GM18867 (cell line): Measurements from ENCODE around the gene HAO2.
A peak's percentile ranks its signal among the peaks of the same experiment; 100 is the strongest.
"Not testable (repeated sequence)": the region's sequence is repeated elsewhere in the genome, so short reads cannot be mapped to it uniquely, and the experiment has no call there.

Experiments
- ATAC-seq: cut with Tn5 transposase; IDR thresholded peaks from one replicate; pipeline ENCODE4 v1.9.1; 2021; ENCODE audit warnings: mild to moderate bottlenecking, moderate library complexity; ENCODE audit not compliant: unreplicated experiment

Gene HAO2

GRCh38 chr1:119341372-119341947, 27.1 kb upstream of the HAO2 start:
- no peak for ATAC-seq

GRCh38 chr1:119345398-119345797, 23.2 kb upstream of the HAO2 start:
- no peak for ATAC-seq

- peak; percentile 81 for ATAC-seq
Observed at GRCh38 chr1:119347858-119348257, 20.7 kb upstream of the HAO2 start.

- ATAC-seq = no peak
Observed at GRCh38 chr1:119348941-119349340, 19.6 kb upstream of the HAO2 start.

GRCh38 chr1:119350866-119351265, 17.7 kb upstream of the HAO2 start:
- not testable (repeated sequence) for ATAC-seq

GRCh38 chr1:119351997-119352396, 16.6 kb upstream of the HAO2 start:
- ATAC-seq = no peak

GRCh38 chr1:119353836-119354235, 14.7 kb upstream of the HAO2 start:
- no peak for ATAC-seq

- no peak for ATAC-seq
Observed at GRCh38 chr1:119358636-119359035, 9.9 kb upstream of the HAO2 start.

GRCh38 chr1:119359730-119360129, 8.9 kb upstream of the HAO2 start:
- peak; percentile 55 for ATAC-seq

GRCh38 chr1:119361205-119361604, 7.4 kb upstream of the HAO2 start:
- no peak for ATAC-seq

- ATAC-seq = no peak
Observed at GRCh38 chr1:119361620-119362344, 6.8 kb upstream of the HAO2 start.

- ATAC-seq = no peak
Observed at GRCh38 chr1:119363162-119363561, 5.4 kb upstream of the HAO2 start.

GRCh38 chr1:119364640-119365039, 3.9 kb upstream of the HAO2 start:
- no peak for ATAC-seq

- ATAC-seq = peak; percentile 82
Observed at GRCh38 chr1:119366424-119366823, 2.2 kb upstream of the HAO2 start.

GRCh38 chr1:119367432-119368124, 1.0 kb upstream of the HAO2 start:
- ATAC-seq = no peak

- ATAC-seq = no peak
Observed at GRCh38 chr1:119370748-119371147, 2.2 kb downstream of the HAO2 start.

- ATAC-seq = no peak
Observed at GRCh38 chr1:119371815-119372214, 3.2 kb downstream of the HAO2 start.

- ATAC-seq = peak; percentile 81
Observed at GRCh38 chr1:119372503-119373086, 4.0 kb downstream of the HAO2 start.

GRCh38 chr1:119373465-119373864, 4.9 kb downstream of the HAO2 start:
- ATAC-seq = no peak

- ATAC-seq = no peak
Observed at GRCh38 chr1:119374208-119374874, 5.8 kb downstream of the HAO2 start.

GRCh38 chr1:119375366-119375765, 6.8 kb downstream of the HAO2 start:
- ATAC-seq = no peak
